Calu3 (cell line): Measurements from ENCODE around the gene IL17REL. TPM values are rescaled to one million over a fixed set of nuclear protein-coding genes. Genes with fewer than 3 reads are reported as not detected.

ENCODE experiments used
- Bru-seq: library from RNA; stranded (reverse); fragments of 400-500 nt; gene quantifications from one replicate; lab custom pipeline; 2021; lab: Mats Ljungman, UMichigan
- BruChase-seq, 2 experiments: library from RNA; stranded (reverse); fragments of 400-500 nt; gene quantifications; one replicate each; lab custom pipeline; 2021; lab: Mats Ljungman, UMichigan
- BruUV-seq: library from RNA; stranded (reverse); fragments of 400-500 nt; replicated peaks from 2 replicates; lab custom pipeline; 2021; lab: Mats Ljungman, UMichigan
- CTCF ChIA-PET: fragments of 300-600 bp; sonication (Branson Sonifier 250); formaldehyde crosslinking; loops from one replicate; lab custom pipeline; 2022; ENCODE audit warnings: antibody characterized with exemption; lab: Charles Lee
- DNase-seq: peaks from one replicate; pipeline ENCODE4 v3.0.0; 2022
- H3K27ac Mint-ChIP-seq: one replicate; pipeline ENCODE4 v1.8.0; 2022; ENCODE audit warnings: mixed read lengths; ENCODE audit not compliant: unreplicated experiment
- H3K27me3 Mint-ChIP-seq: one replicate; pipeline ENCODE4 v1.8.0; 2022; ENCODE audit warnings: mixed read lengths; ENCODE audit not compliant: unreplicated experiment
- H3K36me3 Mint-ChIP-seq: one replicate; pipeline ENCODE4 v1.8.0; 2022; ENCODE audit warnings: mild to moderate bottlenecking, moderate library complexity, mixed read lengths; ENCODE audit not compliant: insufficient read depth, unreplicated experiment
- H3K4me1 Mint-ChIP-seq: one replicate; pipeline ENCODE4 v1.8.0; 2022; ENCODE audit warnings: mild to moderate bottlenecking, low read depth, mixed read lengths; ENCODE audit not compliant: unreplicated experiment
- H3K4me3 Mint-ChIP-seq: one replicate; pipeline ENCODE4 v1.8.0; 2022; ENCODE audit warnings: mild to moderate bottlenecking, low read depth, moderate library complexity, mixed read lengths; ENCODE audit not compliant: unreplicated experiment
- H3K9me3 Mint-ChIP-seq: one replicate; pipeline ENCODE4 v1.8.0; 2022; ENCODE audit warnings: low read depth, mixed read lengths; ENCODE audit not compliant: unreplicated experiment
- CTCF ChIP-seq: fragments of 200-600 bp; IDR thresholded peaks from one replicate; pipeline ENCODE4 v1.8.0; 2022; ENCODE audit warnings: antibody characterized with exemption; ENCODE audit not compliant: unreplicated experiment
- intact Hi-C: fragments of 100-400 bp; cut with micrococcal nuclease; formaldehyde crosslinking; loops from one replicate; pipeline ENCODE4 v1.10.0; 2022; ENCODE audit not compliant: unreplicated experiment
- long read RNA-seq: library from polyadenylated mRNA; stranded (forward); transcript quantifications from one replicate; pipeline ENCODE4 v2.0.0, GENCODE V29; 2022
- total RNA-seq: library from RNA; stranded (reverse); gene quantifications from 2 replicates; pipeline ENCODE4 v1.2.3, GENCODE V29; 2022

The IL17REL gene
- total RNA-seq, result not detected in 2 replicates
- not detected for Bru-seq, nascent RNA
- BruChase-seq, experiment 1, labeled RNA remaining after a 6-hour chase, result percentile 4 among the genes with signal in this experiment
- BruChase-seq, experiment 2, labeled RNA remaining after a 2-hour chase, result not detected
- long read RNA-seq, result 0 reads

- CTCF ChIA-PET, result interaction anchor here (0.6 to 1.2 kb wide), 4 partner anchors 15 to 82 kb away, joined by 3 to 9 read pairs (median 4); no protein-coding TSS in a partner anchor
- peaks cover 18% of the 10 kb centered on the region for H3K4me1 Mint-ChIP-seq
- H3K27ac Mint-ChIP-seq, result no peak within 1 kb of the TSS
- intact Hi-C loops, result loop anchor here (5.0 kb wide), 1 partner anchor 80 kb away; no protein-coding TSS in a partner anchor
- peaks cover 32% of the 10 kb centered on the region for H3K27me3 Mint-ChIP-seq
- BruUV-seq, result no TSS peak
- no peaks in the 10 kb centered on the region for H3K9me3 Mint-ChIP-seq
- TF ChIP-seq CTCF, result no peak
- peak; percentile 36 for DNase-seq
- H3K36me3 Mint-ChIP-seq, result peaks cover 10% of the 10 kb centered on the region
- peak within 1 kb of the TSS; percentile 42 for H3K4me3 Mint-ChIP-seq
Measured at GRCh38 chr22:50012211-50013181, at the start of gene IL17REL. Gene IL17REL (minus strand): TSS chr22:50012765. CDS start chr22:50012646, 119 bp downstream.

- Mint-ChIP-seq H3K4me1 (peaks cover 14% of the 10 kb centered on the region), H3K4me3 (no peak overlapping the region), H3K27me3 (peaks cover 72% of the 10 kb centered on the region), H3K9me3 (no peaks in the 10 kb centered on the region), H3K27ac (no peak overlapping the region), H3K36me3 (peaks cover 5% of the 10 kb centered on the region)
- CTCF ChIA-PET, result no interaction called here
- no peak for TF ChIP-seq CTCF
- DNase-seq, result no peak
- BruUV-seq, result no TSS peak
- intact Hi-C loops, result no loop called here
Measured at GRCh38 chr22:50061824-50062355, 49.3 kb upstream of the IL17REL start.

GRCh38 chr22:50061141-50061823 lies 48.7 kb upstream of the IL17REL start:
- TF ChIP-seq CTCF, result no peak
- H3K4me1 Mint-ChIP-seq, result peaks cover 14% of the 10 kb centered on the region
- no peaks in the 10 kb centered on the region for H3K9me3 Mint-ChIP-seq
- H3K27ac Mint-ChIP-seq, result no peak overlapping the region
- BruUV-seq, result no TSS peak
- H3K27me3 Mint-ChIP-seq, result peaks cover 72% of the 10 kb centered on the region
- no peak for DNase-seq
- CTCF ChIA-PET, result no interaction called here
- intact Hi-C loops, result no loop called here
- H3K36me3 Mint-ChIP-seq, result peaks cover 5% of the 10 kb centered on the region
- no peak overlapping the region for H3K4me3 Mint-ChIP-seq
